ENCODE results near the gene HLA-DOA.

HLA-DOA gene

GRCh38 chr6:32962213-32962826, 47.1 kb downstream of the HLA-DOA start:
- DNase-seq (ENCODE audit: low read depth) = no peak

DNA sequence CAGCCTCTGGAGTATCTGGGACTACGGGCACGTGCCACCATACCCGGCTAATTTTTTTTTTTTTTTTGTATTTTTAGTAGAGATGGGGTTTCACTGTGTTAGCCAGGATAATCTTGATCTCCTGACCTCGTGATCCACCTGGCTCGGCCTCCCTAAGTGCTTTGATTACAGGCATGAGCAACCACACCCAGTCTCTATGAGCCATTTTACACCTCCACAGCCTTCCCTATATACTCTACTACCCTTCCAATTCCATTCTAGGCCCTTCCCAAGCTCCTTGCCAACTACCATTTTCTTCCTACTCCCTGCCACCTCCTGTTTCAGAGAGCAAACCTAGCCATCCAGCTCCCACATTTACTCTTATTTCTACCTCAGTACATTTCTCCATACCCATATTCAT, 48.8 kb downstream of the HLA-DOA start:
- no peak for DNase-seq (ENCODE audit: low read depth)

DNA sequence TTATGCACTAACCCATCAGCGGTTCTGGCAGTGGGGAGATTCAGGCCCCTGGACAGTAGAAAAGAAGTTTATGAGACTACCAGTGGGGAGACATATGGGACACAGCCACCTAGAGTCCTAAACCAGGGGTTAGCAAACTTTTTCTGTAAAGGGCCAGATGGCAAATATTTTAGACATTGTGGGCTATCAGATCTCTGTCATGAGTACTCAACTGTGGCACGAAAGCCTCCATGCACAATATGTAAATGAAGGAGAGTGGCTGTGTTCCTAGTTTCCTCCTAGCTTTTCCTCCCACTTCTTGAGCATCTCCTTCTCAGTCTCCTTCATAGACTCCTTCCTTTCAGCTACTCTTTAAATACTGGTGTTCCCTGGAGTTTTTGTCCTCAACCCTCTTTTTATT, 53.2 kb downstream of the HLA-DOA start:
- no peak for DNase-seq (ENCODE audit: low read depth)

- no peak for DNase-seq (ENCODE audit: low read depth)
Measured at GRCh38 chr6:32954986-32955802, 54.2 kb downstream of the HLA-DOA start.

DNA sequence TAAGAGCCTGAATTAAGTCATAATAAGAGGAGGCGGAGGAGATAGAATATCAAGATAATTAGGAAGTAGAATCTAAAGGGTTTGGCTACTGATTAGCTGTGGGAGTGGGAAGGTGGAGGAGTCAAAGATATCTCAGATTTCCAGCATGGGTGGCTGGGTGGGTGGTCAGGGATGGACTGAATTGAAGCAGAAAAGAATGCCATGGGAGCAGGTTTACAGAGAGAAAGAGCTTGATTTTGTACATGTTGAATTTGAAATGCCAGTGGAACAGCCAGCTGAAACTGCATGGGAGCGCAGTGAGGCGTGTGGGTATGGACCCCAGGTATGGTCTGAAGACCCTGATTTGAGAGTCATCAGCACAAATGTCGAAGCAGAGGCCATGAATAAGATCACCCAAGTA, 55.1 kb downstream of the HLA-DOA start:
- DNase-seq (ENCODE audit: low read depth) = no peak
